HG03432 (cell line): ENCODE data around the gene KIT.

ENCODE experiments used
- ATAC-seq: cut with Tn5 transposase; IDR thresholded peaks from one replicate; pipeline ENCODE4 v1.9.1; 2021; ENCODE audit warnings: mild to moderate bottlenecking, moderate library complexity; ENCODE audit not compliant: unreplicated experiment

The KIT gene

DNA sequence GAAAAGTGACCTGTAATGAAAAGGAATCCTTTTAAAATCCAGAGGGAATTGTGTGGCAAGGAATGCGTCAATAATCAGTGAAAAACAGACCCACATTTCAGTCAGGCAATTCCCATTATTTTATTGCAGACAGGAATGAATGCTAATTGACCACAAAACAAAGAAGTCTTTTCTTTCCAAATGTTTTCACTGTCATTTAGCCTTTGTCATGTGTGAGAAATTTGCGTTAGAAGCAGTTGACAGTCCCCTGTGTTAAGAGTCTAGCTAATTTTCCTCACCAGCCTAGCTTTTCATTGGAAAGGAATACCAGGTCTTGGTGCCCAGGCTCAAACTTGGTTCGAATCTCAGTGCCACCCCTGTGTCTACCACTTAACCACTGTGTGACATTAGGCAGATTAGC, 83.4 kb downstream of the KIT start:
- ATAC-seq: no peak

DNA sequence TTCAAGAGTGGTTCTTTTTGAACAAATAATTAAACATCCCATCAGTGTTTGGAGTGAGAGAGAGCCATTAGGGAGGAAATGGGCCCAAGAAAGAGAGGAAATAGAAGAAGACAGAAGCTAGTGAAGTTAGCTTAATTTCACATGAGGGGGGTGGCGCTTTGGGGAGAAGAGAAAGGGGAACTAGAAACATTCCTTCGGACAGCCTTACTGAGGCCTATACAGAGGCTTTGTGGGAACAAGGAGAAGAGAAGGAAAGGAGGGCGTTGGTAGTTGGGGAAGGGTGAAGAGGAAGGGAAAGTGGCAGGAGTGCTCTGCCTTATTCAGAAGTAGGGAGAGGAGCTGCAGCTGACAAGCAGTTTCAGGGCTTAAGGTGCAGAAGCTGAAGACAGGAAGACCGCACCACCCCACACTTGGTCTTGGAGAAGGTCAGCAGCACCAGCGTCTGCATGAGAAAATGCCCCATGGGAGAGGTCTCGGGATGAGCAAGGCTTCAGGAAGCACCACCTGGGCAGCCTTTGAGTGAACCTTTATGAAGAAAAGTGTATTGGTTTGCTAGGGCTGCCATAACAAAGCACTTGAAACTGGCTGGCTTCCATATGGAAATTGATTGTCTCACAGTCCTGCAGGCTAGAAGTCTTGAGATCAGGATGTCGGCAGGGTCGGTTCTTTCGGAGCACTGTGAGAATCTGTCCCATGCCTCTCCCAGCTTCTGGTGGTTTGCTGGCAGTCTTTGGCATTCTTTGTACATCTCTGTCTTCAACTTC, 85.1 kb downstream of the KIT start:
- ATAC-seq: no peak

DNA sequence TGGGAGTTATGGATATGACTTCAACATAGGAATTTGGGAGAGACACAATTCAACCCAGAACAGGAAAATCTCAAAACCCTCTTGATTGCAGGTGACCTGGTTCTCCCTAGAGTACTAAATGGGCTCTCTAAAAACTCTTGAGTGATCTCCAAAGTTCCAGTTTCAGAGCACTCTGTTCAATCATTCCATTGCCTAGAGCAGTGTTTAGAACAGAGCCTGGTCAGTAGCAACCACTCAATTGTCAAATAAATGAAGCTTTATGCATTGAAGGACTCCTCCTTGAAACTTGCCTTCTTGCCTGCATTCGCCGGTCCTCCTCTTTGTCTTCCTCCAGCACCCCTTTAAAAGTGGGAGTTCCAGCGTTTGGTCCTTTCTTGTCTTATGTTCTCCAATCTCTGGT, 85.8 kb downstream of the KIT start:
- no peak for ATAC-seq

DNA sequence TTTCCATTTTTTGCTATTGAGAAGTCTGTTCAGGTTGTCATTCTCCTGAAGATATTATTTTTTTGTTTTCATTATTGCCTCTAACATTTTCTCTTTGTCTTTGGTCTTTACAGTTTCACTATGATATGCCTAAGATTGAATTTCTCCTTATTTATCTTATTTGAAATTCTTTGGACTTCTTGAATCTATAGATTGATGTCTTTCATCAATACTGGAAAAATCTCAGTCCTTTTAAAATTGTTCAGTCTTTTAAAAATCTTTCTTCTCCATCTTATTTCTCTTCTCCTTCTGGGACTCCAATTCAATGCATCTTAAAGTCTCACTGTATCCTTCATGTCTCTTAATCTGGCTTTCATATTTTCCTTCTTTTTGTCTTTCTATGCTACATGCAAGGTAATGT, 86.7 kb downstream of the KIT start:
- no peak for ATAC-seq

DNA sequence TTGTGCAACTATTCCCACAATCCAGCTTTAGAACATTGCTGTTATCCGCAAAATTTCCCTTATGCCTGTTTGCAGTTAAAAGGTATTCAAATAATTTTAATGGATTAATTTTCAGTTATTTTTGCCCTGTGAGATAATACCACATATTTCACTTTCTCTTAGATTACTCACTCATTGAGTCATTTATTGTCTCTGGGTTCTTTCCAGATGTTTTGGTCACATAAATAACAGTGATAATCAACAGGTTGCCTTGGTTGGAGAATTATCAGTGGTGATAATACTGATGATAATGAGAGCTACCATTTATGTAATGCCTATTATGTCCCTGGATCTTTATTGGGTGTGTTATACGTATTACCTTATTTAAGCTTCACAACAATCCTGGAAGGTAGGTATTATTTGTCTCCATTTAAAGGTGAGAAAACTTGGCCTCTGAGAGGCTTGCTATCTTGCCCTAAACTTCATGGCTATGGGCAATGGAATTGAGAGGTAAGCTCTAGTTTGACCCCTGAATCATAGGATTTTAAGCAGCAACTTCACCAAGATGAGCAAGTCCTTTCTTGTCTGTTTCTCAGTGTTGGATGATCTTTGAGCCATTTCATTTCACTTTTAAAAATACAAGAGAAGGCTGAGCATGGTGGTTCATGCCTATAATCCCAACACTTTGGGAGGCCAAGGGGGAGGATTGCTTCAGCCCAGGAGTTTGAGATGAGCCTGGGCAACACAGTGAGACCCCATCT, 87.4 kb downstream of the KIT start:
- no peak for ATAC-seq

DNA sequence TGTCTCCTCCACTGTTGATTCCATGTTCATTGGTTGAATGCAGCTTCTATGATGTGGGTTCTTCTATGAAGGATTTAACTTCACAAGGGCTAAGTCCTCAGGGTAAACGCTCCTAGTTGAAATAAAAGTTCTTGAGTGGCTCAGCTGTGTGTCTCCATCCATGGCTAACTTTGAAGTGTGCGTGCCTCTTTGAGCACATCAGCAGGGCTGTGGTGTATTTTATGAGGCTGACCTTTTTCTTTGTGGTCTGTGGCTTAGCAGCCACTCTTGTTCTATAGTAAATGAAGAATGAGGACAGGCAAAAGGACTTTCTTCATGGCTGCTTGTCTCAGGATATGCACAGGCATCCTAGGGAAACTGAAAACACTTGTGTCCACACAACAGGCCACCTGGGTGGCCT, 88.5 kb downstream of the KIT start:
- peak; percentile 76 for ATAC-seq

DNA sequence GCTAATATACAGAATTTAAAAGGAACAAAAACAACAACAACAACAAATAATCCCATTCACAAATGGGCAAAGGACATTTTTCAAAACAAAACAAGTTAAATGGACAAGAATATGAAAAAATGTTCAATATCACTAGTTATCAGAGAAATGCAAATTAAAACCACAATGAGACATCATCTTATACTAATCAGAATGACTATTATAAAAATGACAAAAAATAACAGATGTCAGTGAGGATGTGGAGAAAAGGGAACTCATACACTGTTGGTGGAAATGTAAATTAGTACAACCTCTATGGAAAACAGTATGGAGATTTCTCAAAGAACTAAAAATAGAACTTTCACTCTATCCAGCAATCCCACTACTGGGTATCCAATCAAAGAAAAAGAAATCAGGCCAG, 92.6 kb downstream of the KIT start:
- no peak for ATAC-seq

DNA sequence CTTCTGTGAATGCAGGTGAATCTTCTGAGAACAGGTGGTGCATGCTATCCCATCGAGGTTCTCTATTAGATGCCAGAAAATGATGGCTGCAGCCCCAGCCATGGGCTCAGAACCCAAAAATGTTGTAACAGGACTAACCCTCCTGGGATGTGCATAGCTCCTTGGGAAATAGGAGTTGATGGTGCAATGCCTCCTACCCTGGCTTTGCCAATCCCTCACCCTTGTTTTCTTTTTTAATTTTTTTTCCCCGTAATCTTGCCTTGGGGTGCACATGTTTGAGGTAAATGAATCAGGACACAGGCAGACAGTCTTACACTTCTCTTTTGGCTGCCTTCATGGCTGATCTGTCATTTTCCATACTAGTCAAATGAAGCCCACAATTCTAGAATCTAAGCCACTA, 96.6 kb downstream of the KIT start:
- no peak for ATAC-seq

DNA sequence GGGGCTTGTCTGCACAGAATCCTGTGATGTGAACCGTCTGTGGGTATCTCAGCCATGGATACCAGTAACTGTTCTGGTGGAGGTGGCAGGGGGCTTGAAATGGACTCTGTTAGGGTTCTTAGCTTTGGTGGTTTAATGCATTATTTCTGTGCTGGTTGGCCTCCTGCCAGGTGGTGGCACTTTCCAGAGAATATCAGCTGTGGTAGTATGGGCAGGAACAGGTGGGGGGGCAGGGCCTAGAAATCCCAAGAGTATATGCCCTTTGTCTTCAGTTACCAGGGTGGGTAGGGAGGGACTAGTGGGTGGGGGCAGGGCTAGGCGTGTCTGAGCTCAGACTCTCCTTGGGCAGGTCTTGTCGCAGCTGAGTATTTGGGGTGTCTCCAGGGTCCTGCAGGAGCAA, 106.7 kb downstream of the KIT start:
- no peak for ATAC-seq

DNA sequence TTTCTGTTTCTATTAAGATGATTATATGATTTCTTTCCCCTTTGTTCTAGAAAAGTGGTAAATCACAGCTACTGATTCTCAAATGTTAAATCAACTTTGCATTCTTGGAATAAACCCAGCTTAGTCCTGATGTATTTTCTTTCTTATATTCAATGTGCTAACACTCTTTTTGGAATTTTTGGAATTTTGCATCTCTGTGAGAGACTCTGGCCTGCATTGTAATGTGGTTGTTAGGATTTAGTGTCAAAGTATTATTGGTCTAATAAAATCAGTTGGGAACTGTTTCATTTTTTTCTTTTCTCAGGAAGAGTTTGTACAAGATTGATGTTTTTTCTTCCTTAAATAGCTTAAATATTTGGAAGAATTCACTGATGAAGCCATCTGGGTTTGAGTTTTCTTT, 109.6 kb downstream of the KIT start:
- no peak for ATAC-seq

DNA sequence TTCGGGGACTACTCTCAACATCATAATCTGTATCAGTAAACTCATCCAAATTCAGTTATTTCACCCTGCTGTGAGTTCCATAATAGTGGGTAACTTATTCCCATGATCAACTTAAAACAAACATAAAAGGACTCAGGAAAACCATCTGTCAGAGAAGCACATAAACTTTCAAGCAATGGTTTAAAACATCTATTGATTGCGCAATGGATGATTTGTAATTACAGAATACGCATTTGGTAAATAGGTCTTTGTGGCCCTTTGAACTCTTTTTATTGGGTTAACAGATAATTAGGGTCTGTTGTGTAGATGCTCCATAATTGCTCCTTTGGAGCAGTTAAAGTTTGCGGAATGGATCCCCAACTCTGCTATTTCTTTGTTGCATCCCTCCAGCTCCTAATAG, 115.3 kb downstream of the KIT start:
- ATAC-seq: no peak

DNA sequence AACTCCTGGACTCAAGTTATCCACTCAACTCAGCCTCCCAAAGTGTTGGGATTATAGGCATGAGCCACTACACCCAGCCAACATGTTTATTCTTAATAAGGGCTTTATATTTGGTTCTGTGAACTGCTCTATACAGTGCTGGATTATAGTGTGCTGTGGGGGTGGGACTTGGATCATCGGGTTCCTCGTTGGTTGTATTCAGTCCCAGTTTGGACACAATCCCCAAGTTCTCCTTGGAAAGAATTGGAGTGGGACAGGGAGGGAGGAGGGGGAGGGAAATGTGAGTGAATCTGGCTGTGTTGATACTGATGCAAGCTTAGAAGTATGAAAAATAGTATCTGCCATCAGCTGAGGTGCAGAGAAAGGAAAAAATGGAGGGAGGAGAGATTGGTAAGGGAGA, 121.3 kb downstream of the KIT start:
- no peak for ATAC-seq

DNA sequence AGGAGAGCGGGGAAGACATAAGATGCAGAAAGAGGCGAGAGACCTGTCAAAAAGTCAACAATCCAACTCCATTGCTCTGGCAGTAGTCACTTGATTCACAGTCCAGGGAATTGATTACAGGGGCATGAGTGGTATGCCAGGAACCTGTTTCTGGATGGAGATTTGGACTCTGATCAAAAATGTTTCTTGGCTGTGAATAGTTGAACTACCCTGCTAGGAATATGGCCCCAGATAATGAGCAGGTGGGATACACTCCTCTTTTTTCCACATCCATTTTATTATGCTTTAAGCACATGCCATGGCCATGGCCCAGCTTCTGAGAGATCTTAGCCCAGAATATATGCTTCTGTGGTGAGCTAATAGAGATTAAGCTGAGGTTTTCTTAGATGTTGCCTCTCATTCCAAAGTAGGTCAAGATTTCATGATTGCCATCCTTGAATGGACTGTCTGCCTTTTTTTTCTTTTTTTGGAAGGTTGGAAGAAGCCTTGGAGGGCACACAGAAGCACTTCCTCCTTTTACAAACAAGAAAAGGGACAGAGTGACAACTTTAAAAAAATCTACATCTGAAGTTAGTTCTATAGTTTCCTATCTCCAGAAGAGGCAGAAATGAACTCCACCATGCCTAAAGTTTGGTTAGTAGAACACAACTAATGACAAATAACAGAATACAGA, 121.9 kb downstream of the KIT start:
- ATAC-seq: no peak

DNA sequence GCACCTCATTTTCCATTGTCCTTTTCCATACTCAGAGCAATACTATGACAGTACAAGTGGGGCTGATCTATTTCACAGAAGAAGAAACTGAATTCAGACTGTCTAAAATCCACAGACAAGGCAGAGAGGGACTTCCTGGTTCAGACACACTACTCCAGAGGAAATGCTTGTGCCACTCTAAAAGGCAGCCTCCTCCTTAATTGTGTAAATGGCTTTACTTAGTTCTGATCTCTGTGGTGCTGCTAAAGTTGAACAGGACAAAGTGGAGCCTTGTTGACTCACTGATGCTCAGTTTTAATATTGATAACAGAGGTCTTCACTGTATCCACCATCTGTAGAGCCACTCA, 122.4 kb downstream of the KIT start:
- no peak for ATAC-seq

DNA sequence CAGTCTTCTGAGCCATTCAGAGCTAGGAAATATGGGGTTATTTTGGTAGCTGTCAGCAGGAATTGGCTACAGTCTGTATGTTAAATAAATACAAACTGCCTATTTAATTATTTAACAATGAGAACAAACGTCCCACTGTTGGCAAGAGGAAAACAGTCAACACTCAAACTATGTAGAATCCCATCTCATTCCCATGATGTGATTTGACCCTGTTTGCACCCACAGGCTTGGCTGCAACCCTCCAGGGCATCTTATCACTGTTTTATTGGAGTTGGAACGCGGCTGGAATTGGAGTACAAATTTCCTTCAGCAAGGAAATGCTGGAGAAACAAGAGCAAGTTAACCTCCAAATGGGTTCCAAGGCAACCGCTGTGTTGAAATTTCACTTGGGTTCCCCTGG, 124.0 kb downstream of the KIT start:
- ATAC-seq: no peak

DNA sequence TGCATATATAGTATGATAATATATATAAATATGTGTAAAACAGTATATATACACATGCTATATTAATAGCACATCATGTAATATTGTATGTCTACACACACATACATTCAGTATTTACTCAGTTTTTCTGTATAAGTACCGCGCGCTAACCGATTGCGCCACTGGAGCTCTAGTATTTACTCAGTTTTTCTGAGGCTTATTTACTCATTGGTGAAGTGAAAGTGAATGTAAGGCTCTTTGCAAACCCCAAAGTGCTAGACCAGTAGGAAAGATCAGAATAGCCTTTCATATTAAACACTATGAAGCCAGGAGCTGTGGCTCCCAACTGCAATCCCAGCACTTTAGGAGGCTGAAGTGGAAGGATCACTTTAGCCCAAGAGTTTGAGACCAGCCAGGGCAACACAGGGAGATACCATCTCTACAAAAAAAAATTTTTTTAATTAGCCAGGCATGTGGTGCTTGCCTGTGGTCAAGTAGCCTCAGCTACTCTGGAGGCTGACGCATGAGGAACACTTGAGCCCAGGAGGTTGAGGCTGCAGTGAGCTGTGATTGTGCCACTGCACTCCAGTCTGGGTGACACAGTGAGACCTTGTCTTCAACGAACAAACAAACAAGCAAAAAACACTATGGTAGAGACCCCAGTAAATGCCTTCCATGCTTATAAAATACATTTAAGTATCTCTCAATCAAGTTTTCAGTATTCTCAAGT, 125.8 kb downstream of the KIT start:
- no peak for ATAC-seq

DNA sequence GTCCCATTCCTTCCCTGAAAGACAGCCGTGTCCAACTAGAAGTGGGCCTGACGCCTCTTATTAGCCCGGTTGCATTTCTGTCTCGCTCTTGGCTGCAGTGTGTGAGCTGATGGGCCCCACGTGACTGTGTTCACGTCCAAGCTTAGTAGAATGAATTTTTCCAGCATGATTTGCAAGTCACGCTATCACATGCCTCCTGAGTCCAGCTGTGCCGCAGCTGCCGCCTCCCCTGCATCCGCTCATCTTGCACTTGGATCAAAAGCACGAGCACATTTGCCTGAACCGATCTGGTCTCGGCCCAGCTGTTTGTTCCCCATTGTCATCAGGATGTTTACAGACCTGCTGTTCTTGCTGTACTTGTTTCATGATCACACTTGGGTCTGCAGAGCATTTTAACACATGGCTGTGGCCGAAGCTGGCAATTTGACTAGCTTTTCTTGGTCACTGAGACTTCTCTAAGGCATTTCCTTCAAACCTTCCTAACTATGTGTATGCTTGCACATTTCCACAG, 126.5 kb downstream of the KIT start:
- ATAC-seq: no peak
